Hepatocyte (in vitro differentiated cells): ENCODE results near the gene NUDT22.

ENCODE experiments used
- EZH2 ChIP-seq: fragments of 200-600 bp; sonication (generic); IDR thresholded peaks from 2 replicates; pipeline ENCODE4 v1.6.1; 2016; ENCODE audit warnings: antibody characterized with exemption, mild to moderate bottlenecking, borderline replicate concordance
- EZH2phosphoT487 ChIP-seq: fragments of 200-600 bp; sonication (generic); IDR thresholded peaks from one replicate; pipeline ENCODE4 v1.6.1; 2018; ENCODE audit warnings: antibody characterized with exemption, mild to moderate bottlenecking, low read depth, moderate library complexity; ENCODE audit not compliant: unreplicated experiment, severe bottlenecking
- TF ChIP-seq, protein P1 (sequence below): fragments of 200-600 bp; sonication (generic); IDR thresholded peaks from 2 replicates; pipeline ENCODE4 v1.5.1; 2016; ENCODE audit warnings: antibody characterized with exemption, mild to moderate bottlenecking; ENCODE audit not compliant: poor library complexity

DNA sequence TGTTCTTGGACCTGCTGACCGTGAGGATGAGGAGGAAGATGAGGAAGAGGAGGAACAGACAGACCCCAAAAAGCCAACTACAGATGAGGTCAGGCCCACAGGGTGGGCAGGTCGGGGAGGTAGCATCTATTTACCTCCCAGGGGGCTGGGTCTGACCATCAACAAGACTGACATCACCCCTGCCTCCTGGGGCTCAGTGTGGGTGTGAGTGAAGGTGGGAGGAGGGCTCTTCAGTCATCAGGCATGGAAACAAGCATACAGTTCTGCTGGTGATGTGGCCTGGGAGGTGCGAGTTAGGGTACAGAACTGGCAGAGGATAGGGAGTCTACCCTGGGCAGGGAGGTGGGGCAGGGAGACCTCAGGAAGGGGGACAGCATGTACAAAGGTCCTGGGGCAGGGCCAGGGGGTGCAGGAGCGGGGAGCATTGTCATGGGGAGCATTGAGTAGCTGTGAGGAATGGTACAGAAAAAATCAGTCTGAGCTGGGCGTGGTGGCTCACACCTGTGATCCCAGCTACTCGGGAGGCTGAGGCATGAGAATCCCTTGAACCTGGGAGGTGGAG lies 34.2 kb downstream of the NUDT22 start:
- TF ChIP-seq, protein P1, sequence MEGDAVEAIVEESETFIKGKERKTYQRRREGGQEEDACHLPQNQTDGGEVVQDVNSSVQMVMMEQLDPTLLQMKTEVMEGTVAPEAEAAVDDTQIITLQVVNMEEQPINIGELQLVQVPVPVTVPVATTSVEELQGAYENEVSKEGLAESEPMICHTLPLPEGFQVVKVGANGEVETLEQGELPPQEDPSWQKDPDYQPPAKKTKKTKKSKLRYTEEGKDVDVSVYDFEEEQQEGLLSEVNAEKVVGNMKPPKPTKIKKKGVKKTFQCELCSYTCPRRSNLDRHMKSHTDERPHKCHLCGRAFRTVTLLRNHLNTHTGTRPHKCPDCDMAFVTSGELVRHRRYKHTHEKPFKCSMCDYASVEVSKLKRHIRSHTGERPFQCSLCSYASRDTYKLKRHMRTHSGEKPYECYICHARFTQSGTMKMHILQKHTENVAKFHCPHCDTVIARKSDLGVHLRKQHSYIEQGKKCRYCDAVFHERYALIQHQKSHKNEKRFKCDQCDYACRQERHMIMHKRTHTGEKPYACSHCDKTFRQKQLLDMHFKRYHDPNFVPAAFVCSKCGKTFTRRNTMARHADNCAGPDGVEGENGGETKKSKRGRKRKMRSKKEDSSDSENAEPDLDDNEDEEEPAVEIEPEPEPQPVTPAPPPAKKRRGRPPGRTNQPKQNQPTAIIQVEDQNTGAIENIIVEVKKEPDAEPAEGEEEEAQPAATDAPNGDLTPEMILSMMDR, result no peak
- TF ChIP-seq EZH2, result no peak
- no peak for TF ChIP-seq EZH2phosphoT487
